Suprapubic skin (tissue), 4 donors: Measurements from ENCODE around the gene AGBL1. TPM values are rescaled to one million over a fixed set of nuclear protein-coding genes. Genes with fewer than 3 reads are reported as not detected.

Experiments used
- DNase-seq, 2 donors: peaks; one replicate each; pipeline ENCODE4 v3.0.0-alpha.2; 2019; ENCODE audit warnings: low spot score in 2 of 2
- H3K27ac ChIP-seq: fragments of 200-600 bp; sonication (generic); one replicate; pipeline ENCODE4 v1.5.1; 2019
- H3K27me3 ChIP-seq: fragments of 200-600 bp; sonication (generic); one replicate; pipeline ENCODE4 v1.5.1; 2019
- H3K36me3 ChIP-seq: fragments of 200-600 bp; sonication (generic); one replicate; pipeline ENCODE4 v1.5.1; 2019
- H3K4me1 ChIP-seq: fragments of 200-600 bp; sonication (generic); one replicate; pipeline ENCODE4 v1.5.1; 2019
- H3K4me3 ChIP-seq: fragments of 200-600 bp; sonication (generic); one replicate; pipeline ENCODE4 v1.5.1; 2019; ENCODE audit warnings: mild to moderate bottlenecking
- H3K9me3 ChIP-seq: fragments of 200-600 bp; sonication (generic); one replicate; pipeline ENCODE4 v1.5.1; 2019
- EP300 ChIP-seq: sonication (generic); formaldehyde crosslinking; IDR thresholded peaks from one replicate; pipeline ENCODE4 v1.6.1; 2017; ENCODE audit warnings: antibody characterized with exemption
- POLR2A ChIP-seq, 2 donors: fragments of 450-650 bp; IDR thresholded peaks; one replicate each; pipeline ENCODE4 v1.6.1; 2017; ENCODE audit warnings: antibody characterized with exemption in 2 of 2, mild to moderate bottlenecking in 2 of 2, moderate library complexity in 2 of 2
- POLR2AphosphoS5 ChIP-seq, 3 donors: sonication (generic); formaldehyde crosslinking; IDR thresholded peaks; one replicate each; pipeline ENCODE4 v1.6.1; 2017; ENCODE audit warnings: antibody characterized with exemption in 3 of 3
- WGBS: methylation state at CpG from one replicate; pipeline ENCODE4 v1.1.5; 2018; 5-methylcytosine and 5-hydroxymethylcytosine counted together
- total RNA-seq, 4 donors: library from RNA; depleted of rRNA; stranded (reverse); fragments of >200 nt; gene quantifications; one replicate each; pipeline ENCODE4 v1.1.0, GENCODE V29; 2016
- TF ChIP-seq, protein P1 (sequence below), 2 donors: fragments of 200-600 bp in 1 of 2; fragments of 450-650 bp in 1 of 2; sonication (generic) in 1 of 2; IDR thresholded peaks; one replicate each; pipeline ENCODE4 v1.5.1; 2016 to 2019; ENCODE audit warnings: antibody characterized with exemption in 2 of 2, mild to moderate bottlenecking in 1 of 2, moderate library complexity in 1 of 2

The AGBL1 gene
- total RNA-seq, 4 donors from 2014 or later, result 0.23 to 0.56 TPM; not detected in 2

DNA sequence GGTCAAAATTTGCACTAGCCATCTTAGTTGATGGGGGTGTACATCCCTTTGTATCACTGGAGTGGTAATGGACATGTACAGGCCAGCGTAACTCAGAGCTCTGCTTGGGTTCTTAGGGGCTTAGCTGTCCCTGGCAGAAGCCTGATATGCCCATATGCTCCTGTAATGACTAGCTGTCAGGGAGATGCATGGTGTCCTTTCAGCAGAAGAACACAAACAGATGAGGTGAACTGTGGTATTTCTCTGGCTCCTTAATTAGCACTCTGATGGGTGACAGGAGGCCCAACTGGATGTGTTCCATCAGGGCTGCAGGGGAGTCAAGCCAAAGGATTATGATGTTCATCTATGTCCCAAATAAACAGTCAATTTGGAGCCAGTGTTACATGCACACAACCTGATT, 774.5 kb downstream of the AGBL1 start:
- no peaks in the 10 kb centered on the region for H3K27me3 ChIP-seq
- TF ChIP-seq POLR2AphosphoS5 (IDR thresholded peaks at IDR 0.05) (no peak), EP300 (no peak), POLR2A (IDR thresholded peaks at IDR 0.05) (no peak)
- TF ChIP-seq, protein P1, sequence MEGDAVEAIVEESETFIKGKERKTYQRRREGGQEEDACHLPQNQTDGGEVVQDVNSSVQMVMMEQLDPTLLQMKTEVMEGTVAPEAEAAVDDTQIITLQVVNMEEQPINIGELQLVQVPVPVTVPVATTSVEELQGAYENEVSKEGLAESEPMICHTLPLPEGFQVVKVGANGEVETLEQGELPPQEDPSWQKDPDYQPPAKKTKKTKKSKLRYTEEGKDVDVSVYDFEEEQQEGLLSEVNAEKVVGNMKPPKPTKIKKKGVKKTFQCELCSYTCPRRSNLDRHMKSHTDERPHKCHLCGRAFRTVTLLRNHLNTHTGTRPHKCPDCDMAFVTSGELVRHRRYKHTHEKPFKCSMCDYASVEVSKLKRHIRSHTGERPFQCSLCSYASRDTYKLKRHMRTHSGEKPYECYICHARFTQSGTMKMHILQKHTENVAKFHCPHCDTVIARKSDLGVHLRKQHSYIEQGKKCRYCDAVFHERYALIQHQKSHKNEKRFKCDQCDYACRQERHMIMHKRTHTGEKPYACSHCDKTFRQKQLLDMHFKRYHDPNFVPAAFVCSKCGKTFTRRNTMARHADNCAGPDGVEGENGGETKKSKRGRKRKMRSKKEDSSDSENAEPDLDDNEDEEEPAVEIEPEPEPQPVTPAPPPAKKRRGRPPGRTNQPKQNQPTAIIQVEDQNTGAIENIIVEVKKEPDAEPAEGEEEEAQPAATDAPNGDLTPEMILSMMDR (IDR thresholded peaks at IDR 0.05), result no peak
- no peaks in the 10 kb centered on the region for H3K36me3 ChIP-seq
- H3K4me1 ChIP-seq, result no peaks in the 10 kb centered on the region
- H3K4me3 ChIP-seq, result no peak overlapping the region
- WGBS, result 88% methylated on average over 1 of the region's 1 CpG
- no peaks in the 10 kb centered on the region for H3K9me3 ChIP-seq
- DNase-seq, result no peak
- no peak overlapping the region for H3K27ac ChIP-seq

- Histone ChIP-seq H3K27me3 (no peaks in the 10 kb centered on the region), H3K27ac (no peak overlapping the region), H3K9me3 (no peaks in the 10 kb centered on the region), H3K36me3 (no peaks in the 10 kb centered on the region), H3K4me3 (no peak overlapping the region), H3K4me1 (no peaks in the 10 kb centered on the region)
- no peak for DNase-seq
- 21% methylated on average over 8 of the region's 8 CpGs for WGBS
- no peak for TF ChIP-seq POLR2A (IDR thresholded peaks at IDR 0.05)
These were observed 775.9 kb downstream of the AGBL1 start for GRCh38 chr15:86855307-86856291.

DNA sequence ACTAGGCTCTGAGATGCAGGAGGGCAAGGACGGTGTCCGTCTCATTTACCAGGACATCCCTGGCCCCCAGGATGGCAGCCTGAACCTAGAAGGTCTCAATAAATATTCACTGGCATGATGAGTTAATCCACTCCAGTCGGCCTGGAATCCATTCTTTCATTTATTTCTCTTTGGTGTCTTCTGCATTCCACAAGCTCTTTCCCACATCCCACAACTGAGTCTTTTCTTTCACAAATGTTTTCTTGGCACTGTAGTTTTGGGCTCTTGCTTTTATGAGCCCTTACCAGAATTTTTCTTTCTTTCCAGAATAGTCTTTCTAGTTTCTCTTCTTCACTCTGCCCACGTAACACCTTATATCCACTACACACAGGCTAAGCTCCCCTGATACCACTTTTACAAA, 778.0 kb downstream of the AGBL1 start:
- 67% methylated on average over 4 of the region's 4 CpGs for WGBS
- H3K4me3 ChIP-seq, result no peak overlapping the region

DNA sequence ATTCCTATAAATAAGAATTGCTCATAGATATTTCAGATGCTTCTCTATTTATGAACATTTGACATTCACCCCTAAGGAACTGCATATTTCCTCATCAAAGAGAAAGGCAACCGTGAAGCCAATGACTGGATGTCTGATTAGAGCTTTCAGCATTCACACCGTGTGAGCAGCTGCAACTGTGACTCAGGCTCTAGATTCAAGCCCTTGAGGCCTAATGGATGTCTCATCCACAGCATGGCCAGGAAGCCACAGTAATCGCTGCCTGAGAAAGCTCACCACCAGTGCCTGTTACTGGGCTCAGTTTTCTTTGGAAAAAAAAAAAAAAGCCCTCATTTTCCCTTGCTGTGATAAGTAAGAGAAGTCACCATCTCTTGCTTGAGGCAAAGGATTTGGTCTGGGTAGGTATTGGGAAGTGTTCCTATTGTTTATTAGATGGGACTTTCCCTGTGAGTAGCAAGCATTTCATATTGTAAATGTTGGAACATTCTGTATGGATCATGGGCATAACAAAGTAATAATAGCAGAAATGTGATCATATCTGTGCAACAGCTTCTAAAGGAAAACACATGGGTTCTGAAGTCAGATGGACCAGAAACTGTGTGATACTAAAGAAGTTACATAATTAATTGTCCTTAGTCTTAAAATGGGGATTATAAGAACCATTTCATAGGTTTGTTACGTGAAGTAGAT, 783.7 kb downstream of the AGBL1 start:
- H3K4me1 ChIP-seq, result no peaks in the 10 kb centered on the region
- H3K36me3 ChIP-seq, result no peaks in the 10 kb centered on the region
- no peak for DNase-seq
- H3K4me3 ChIP-seq, result no peak overlapping the region
- TF ChIP-seq EP300, result no peak
- TF ChIP-seq, protein P1 (IDR thresholded peaks at IDR 0.05), result no peak
- WGBS, result 60% methylated on average over 4 of the region's 4 CpGs
- no peaks in the 10 kb centered on the region for H3K9me3 ChIP-seq
- no peaks in the 10 kb centered on the region for H3K27me3 ChIP-seq
- H3K27ac ChIP-seq, result no peak overlapping the region

More for the DNA sequence above, 778.0 kb downstream of the AGBL1 start:
- Histone ChIP-seq H3K36me3 (no peaks in the 10 kb centered on the region), H3K4me1 (no peaks in the 10 kb centered on the region), H3K27me3 (no peaks in the 10 kb centered on the region), H3K27ac (no peak overlapping the region), H3K9me3 (no peaks in the 10 kb centered on the region)
- TF ChIP-seq POLR2A (IDR thresholded peaks at IDR 0.05), result no peak
- no peak for TF ChIP-seq EP300
- TF ChIP-seq, protein P1 (IDR thresholded peaks at IDR 0.05), result no peak
- TF ChIP-seq POLR2AphosphoS5 (IDR thresholded peaks at IDR 0.05), result no peak
- no peak for DNase-seq

- Histone ChIP-seq H3K27me3 (no peaks in the 10 kb centered on the region), H3K27ac (no peak overlapping the region), H3K4me3 (no peak overlapping the region), H3K9me3 (no peaks in the 10 kb centered on the region), H3K4me1 (no peaks in the 10 kb centered on the region), H3K36me3 (no peaks in the 10 kb centered on the region)
- no peak for TF ChIP-seq EP300
- no peak for TF ChIP-seq POLR2A (IDR thresholded peaks at IDR 0.05)
- TF ChIP-seq, protein P1 (IDR thresholded peaks at IDR 0.05), result no peak
- TF ChIP-seq POLR2AphosphoS5 (IDR thresholded peaks at IDR 0.05), result no peak
- no peak for DNase-seq
These were observed 786.2 kb downstream of the AGBL1 start for GRCh38 chr15:86865920-86866319.
